Stimulated activated CD4-positive, alpha-beta T cell treated with anti-CD3 and anti-CD28 coated beads, Interleukin-2, amount 100 ng/mL, for 4 hours (primary cell): ENCODE measurements around the gene SERINC3.

Experiments
- DNase-seq: peaks from one replicate; pipeline ENCODE4 v3.0.0-alpha.2; 2020; ENCODE audit warnings: low read depth

SERINC3 gene

DNA sequence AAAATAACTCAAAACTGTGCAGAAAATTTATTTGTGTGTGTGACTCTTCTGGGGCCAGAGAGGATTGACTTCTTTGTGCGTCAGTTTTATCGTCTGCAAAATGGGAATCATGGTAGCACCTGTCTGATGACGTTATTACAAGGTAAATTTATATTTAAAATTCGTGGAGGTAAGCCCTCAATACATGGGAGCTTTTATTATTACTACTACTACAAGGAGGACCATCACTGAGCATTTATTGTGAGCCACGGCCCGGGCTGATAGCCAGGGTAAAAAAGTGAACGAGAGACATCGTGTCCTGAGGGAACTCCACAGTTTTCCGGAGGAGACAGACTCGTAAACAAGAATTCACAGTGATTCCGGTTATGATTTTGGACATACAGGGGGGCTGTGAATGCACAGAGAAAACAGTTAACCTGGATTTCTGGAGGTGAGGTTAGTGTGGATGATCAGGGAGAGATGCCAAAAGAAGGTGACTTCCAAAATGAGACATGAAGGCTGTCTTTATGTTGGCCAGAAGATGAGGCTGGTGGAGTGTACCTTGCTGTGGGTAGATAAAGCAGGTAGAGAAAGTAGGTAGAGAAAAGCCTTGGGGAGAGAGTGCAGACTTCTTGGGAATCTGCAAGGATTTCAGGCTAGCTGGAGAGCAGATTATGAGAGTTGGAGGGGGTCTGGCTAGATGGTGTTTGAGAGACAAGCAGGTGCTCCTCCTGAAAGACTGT, 10.6 kb upstream of the SERINC3 start:
- no peak for DNase-seq

DNA sequence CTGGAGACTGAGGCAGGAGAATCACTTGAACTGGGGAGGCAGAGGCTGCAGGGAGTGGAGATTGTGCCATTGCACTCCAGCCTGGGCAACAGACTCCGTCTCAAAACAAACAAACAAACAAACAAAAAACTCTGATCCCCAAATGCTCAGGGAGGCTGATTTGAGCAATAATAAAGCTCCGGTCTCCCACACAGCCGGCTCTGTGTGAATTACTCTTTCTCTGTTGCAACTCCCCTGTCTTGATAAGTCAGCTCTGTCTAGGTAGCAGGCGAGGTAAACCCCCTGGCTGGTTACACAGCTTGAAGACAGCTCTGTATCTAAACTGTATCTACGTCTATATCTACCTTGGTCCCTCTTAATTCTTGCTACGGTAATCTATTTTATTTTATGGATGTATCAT, 6.4 kb upstream of the SERINC3 start:
- no peak for DNase-seq

DNA sequence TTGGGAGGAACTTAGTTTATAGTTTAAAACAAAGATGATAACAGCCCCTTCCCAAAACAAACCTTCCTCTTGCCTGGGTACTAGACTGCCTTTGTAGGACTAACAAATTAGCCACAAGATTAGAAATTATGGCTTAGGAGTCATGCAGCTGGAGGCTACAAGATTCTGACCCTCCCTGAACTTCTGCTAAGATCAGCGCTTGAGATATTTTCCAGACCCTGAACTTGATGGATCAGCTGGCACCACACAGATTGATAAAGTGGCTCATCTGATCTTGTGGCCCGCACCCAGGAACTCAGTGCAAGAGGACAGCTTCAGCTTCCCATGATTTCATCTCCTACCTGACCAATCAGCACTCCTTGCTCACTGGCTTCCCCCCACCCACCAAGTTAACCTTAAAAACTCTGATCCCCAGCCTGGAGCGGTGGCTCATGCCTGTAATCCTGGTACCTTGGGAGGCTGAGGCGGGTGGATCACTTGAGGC, 5.9 kb upstream of the SERINC3 start:
- DNase-seq = no peak

DNA sequence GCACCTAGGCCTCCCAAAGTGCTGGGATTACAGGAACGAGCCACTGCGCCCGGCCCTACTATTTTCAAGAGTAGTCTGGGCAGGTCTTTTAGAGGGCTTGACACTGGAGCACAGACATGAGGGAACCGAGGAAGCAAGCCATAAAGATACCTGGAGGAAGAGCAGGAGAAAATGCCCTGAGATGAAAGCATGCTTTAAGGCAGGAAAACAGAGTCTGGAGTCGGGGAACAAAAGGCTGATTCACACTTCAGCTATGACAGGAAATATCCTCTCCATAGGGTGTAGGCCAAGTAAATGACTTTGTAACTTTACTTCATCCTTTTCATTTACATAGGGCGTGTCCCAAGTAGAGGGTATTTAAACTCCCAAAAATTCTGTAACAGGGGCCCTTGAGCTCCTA, 4.3 kb upstream of the SERINC3 start:
- DNase-seq = no peak

DNA sequence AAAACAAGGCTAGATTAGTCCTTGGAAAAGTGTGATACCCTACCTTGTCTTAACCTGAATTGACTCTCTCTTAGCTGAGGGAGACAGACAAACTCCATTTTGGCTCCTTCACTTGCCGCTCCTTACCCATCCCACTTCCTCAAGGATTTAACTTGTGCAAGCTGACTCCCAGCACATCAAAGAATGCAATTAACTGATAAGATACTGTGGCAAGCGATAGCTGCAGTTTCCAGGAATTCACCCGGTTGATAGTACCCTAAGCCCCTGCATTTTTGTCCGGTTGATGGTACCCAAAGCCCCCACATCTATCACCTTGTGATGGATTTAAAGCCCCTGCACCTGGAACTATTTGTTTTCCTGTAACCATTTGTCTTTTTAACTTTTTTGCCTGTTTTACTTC, 1.9 kb upstream of the SERINC3 start:
- no peak for DNase-seq

DNA sequence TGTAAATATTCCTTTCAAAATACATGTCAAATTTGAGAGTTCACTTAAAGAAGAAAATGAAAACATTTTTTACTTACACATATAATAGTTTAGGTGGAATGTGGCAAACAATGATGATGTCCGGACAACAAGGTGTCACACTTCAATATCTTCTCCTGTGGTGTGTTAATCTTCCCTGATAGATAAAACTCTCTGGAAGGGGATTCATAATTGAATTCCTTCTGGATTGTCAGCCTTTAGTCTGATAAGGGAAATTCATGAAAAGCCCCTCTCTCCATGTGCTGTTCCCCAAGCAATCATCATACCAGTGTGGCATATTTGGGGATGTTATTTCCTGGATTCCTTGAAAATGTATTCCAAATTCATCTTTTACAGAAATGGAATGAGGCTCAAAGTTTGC, 971 bp upstream of the SERINC3 start:
- no peak for DNase-seq

DNA sequence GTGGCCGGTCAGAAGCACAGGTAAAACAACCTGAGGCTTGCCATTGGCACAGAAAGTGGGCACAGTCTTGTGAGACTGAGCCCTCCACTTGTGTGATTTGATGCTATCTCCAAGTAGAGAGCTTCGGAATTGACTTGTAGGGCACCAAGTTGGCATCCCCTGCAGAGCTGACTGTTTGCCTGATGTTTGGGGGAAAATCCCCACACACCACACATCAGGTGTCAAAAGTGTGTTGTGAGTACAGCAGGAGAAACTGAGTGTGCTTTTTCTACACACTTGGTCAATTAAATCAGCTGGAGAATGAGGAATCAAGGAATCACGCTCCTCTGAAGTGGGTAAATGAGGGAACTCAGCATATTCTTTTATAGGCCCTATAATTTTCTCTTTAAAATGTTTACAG, 989 bp downstream of the SERINC3 start:
- no peak for DNase-seq

DNA sequence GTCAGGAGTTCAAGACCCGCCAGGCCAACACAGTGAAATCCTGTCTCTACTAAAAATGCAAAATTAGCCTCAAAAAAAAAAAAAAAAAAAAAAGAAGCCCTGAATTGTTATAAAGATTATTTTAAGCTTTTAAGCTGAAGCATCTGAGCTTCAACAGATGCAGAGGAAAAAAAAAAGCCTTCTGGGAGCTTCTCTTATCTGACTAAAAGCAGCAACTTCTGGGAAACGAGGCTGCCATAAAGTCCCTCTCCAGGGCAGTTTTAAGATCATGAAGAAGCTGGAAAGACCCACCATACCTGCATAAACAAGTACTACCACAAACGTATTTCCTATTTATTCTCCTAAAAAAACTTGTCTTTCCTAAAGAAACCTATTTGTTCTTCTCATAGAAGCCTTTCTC, 3.6 kb downstream of the SERINC3 start:
- DNase-seq = no peak

DNA sequence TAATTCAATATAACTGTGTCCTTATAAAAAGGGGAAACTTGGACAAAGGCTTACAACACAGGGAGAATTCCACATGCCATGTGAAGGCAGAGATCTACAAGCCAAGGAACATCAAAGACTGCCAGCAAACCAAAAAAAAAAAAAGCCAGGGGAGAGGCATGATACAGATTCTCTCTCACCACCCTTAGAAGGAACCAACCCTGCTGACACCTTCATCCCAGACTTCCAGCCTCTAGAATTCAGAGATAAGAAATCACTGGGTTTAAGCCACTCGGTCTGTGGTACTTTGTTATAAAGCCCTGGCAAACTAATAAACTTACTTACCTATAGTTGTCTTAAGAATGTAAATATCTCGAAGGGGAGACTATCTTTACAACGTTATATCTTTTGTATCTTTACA, 4.4 kb downstream of the SERINC3 start:
- DNase-seq = no peak

DNA sequence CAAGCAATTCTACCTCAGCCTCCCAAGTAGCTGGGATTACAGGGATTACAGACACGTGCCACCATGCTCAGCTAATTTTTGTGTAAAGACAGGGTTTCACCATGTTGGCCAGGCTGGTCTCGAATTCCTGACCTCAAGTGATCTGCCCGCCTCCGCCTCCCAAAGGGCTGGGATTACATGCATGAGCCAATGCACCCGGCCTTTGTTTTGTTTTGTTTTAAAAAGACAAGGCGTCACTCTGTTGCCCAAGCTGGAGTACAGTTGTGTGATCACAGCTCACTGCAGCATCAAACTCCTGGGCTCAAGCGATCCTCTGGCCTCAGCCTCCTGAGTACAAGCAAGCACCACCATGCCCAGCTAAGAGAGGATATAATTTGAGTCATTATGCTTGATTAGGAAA, 5.4 kb downstream of the SERINC3 start:
- DNase-seq = no peak

DNA sequence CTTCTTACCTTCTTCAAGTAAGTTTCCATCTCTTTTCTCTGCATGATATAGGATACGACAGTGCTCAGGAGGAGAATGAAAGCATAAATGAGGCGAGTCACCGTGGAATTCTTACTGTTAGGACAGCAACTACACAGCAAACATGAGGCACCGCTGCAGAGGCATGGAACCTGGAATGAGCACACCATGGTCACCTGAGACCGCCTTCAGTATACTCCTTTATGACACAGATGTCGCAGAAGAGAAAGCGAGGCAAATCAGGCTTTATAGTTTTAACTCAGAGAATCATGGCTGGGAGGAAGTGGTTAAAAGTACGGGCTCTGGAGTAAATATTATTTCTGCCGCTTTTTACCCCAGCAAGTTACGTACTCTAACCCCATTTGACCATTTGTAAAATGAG, 8.0 kb downstream of the SERINC3 start:
- no peak for DNase-seq

DNA sequence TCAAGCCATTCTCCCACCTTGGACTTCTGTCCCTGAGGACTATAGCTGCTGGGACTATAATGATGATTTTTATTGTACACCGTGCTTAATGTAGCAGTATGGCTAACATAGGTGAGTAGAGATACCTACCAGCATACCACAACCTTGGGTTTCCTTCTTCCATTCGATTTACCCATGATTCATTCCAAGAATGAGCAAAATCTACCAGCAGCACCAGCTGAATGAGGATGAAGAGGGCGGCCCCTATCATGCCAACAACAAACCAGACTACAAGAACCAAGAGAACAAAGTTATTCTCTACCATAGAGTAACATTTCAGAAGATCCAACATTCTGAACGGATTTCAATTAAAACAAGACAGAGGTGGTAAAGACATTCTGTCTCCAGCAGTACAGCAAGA, 12.1 kb downstream of the SERINC3 start:
- DNase-seq = no peak

DNA sequence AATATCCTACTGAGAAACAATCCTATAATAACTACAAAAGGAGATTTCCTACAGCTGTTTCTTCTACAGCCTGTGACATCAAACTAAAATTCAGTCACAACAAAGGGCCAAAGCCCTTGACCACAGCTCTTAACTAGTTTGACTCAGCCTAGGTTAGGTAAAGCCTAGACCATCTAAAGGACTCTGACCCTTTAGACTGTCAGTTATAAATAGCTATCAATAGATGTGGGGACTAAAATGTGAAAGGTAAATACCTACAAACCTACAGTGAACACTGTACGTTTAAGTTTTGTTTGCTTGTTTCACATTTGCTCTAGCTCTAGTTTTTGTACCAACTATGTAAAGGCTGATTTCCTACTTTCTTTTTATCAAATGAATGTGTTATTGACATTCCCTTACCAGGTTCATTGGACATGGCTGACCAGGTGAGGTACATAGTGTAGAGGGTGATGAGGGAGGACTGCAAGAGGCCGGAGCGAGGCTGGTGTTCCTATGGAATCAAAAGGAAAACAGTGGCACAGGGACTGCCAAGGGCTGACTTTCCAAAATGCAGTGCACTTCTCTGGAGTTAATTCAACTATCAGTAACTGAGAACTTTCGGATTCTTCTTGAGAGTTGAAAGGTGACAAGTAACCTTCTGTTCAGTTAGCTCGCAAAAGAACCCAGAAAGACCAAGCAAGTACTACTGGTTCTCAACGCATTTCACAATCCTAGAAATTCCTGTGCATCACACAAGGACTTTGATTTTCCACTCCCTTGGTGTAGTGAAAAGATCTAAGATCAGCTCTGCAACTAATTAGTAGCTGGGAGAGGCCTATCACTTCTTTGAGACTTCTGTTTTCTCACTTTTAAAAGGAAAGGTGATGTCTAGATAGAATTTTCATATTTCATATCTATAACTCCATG, 17.2 kb downstream of the SERINC3 start:
- DNase-seq = no peak

DNA sequence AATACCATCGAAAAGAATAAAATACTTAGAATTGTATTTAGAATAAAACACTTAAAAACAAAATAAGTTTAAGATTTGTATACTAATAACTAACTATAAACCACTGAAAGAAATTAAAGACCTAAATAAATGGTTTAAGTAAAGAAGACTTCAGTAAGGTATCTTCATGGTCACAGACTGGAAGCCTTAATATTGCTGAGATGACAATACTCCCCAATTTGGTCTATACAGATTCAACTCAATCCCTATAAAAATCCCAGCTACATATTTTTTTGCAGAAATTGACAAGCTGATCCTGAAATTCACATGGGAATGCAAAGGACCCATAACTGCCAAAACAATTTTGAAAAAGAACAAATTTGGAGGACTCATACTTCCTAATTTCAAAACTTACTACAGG, 18.9 kb downstream of the SERINC3 start:
- DNase-seq = no peak

DNA sequence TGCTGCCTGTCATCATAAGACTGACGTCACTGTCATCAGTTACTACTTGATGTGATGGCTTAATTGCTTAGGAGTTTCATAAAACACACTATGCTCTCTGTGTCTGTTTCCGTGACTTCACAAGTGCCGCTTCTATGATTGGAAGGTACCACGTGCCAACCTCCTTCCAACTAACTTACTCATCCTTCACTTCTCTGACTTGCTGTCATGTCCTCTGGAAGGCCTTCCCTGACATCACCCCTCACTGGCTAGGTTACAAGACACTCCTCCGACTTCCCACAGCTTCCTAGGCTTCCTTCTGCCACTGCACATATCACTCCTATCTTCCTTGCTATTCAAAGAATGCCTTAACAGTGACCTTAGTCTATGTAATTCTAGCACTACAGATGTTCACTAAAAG, 20.4 kb downstream of the SERINC3 start:
- DNase-seq = no peak

DNA sequence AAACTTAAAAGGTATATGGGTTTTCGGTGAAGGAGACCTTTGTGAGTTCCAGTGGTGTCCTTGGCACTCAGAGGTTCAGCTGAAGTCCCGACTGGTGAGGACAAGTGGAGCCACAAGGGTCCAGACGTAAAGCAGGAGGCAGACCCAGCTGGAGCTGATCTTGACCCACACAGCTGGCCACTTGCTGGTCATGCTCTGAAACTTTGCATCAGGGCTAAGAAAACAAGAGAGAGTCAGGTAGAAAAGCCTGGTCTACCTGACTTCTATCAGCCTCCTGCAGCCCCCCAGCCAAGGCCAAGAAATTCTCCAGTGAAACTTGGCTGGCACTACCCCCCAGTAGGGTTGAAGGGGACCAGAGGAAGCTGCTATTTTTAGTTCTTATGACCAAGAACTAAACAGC, 21.6 kb downstream of the SERINC3 start:
- DNase-seq = no peak

DNA sequence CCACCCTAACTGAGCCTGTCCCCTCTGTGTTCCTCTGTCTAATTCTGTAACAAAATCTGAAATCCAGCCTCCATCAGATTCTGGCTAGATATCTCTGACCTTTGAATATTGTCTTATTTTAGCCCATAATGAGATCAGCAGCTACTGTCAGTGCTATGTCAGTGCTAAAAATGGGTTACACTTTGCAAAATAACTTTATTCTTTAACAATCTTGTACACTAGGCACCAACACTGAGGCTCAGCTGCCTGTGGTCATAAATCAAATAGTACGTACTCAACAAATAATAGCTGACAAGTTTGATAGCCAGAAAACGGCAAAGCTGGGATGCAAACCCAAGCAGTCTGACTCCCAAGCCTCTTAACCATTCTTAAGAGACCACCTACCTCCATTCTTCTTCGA, 24.1 kb downstream of the SERINC3 start:
- DNase-seq = no peak

DNA sequence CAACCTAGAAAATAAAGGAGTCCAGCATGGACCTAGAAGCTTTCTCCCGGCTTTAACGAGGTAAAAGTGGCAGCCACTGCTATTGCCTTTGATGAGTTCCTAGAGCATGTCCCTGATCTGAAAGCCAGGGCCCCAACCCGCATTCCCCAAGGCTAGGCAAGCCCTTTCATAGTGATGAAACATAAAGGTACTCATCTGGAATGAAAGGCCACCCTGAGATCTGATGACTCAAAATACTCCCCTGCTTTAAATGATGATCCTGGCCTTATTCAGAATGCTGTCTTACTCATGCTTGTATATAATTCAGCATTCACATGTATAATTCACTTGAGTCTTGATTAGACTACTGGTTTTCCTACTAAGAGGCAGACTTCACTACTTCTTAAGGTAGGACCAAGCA, 24.9 kb downstream of the SERINC3 start:
- no peak for DNase-seq

DNA sequence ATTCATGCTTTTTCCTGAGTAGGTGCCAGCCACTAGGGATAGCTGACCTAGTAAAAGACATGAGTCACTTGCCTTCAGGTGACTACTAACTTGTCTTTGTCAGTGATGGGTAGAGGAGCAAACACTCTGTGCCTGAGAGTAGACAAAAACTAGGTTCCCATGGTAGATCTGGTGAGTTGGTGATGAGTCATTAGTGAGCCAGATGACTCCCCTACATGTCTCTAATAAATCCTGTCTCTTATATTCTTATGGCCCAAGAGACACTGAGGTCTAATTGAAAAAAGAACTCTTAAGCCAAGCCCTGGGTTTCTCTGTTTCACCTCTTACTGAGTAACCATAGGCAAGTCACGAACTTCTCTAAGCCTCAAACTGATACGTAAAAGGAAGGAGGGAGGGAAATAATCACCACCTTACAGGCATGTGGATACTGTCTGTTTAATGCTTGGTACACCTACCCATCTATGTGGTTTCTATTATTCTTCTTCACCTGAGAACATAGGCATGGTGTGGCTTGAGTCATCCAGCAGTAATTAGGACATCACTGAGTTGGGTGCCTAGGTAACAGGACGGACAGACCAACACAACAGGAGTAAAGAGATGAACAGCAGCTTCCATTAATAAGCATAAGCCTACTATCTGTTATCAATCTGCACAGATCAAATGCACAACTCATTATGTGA, 25.9 kb downstream of the SERINC3 start:
- DNase-seq = peak; percentile 22

DNA sequence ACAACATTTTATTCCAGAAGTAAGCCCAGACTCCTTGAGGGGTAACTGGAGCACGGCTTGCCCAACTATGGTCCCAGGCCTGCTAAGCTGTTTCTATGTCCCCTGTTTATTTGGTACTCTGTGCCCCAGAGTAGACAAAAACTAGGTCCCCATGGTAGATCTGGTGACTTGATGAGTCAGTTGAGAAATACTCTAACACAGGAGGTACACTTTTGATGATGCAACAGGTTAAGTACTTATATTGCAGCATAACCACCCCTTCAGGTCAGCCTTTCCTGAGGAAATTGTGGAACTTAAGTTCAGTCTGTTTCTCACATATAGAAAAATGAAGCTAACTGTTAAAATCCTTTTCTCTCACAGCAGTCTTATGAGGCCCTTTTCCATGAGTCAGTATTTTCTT, 26.6 kb downstream of the SERINC3 start:
- no peak for DNase-seq

DNA sequence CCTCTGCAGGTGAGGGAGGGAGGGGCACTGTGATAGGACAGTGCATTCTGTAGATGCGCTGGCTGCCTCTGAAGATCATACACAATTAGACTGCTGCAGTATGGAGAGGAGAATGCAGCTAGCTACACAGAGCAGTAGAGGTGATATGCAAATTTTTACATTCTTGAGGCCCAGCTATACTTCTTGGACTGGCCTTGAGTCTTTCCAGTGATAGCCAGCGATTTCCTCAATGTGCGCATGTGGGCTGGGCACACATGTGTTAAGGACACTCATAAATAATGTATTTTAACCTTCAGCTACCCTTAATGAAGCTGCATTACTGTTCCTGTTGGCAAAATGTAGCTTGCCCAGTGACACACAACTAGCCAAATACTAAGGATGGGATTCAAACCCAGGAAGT, 27.2 kb downstream of the SERINC3 start:
- DNase-seq = no peak

DNA sequence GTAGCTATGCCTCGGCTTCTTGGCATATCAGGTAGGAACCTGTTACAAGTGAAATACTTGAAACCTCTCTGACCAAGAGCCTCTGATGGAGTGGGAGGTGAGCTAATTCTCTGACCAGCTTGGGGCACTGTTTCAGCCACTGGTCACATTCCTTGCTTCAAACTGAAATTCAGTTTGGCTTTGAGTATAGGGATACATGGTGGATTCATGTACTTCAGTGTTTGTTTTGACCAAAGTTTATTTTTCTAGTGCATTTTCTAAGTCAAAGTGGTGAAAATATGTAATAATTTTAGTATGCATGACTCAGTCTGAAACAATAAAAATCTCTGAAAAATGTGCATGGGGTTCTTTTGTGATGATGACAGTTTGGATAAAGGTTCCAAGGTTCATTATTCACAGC, 27.6 kb downstream of the SERINC3 start:
- no peak for DNase-seq
